NCI-H82 treated with DMSO at 0.1 percent for 48 hours (cell line): Measurements from ENCODE around the gene PNMA6F.
"Not testable (repeated sequence)": the region's sequence is repeated elsewhere in the genome, so short reads cannot be mapped to it uniquely, and the experiment has no call there.

Source experiments
- DNase-seq: peaks from one replicate; lab custom pipeline; 2025; ENCODE audit not compliant: unreplicated experiment; lab: John Stamatoyannopoulos, UW

PNMA6F gene

DNA sequence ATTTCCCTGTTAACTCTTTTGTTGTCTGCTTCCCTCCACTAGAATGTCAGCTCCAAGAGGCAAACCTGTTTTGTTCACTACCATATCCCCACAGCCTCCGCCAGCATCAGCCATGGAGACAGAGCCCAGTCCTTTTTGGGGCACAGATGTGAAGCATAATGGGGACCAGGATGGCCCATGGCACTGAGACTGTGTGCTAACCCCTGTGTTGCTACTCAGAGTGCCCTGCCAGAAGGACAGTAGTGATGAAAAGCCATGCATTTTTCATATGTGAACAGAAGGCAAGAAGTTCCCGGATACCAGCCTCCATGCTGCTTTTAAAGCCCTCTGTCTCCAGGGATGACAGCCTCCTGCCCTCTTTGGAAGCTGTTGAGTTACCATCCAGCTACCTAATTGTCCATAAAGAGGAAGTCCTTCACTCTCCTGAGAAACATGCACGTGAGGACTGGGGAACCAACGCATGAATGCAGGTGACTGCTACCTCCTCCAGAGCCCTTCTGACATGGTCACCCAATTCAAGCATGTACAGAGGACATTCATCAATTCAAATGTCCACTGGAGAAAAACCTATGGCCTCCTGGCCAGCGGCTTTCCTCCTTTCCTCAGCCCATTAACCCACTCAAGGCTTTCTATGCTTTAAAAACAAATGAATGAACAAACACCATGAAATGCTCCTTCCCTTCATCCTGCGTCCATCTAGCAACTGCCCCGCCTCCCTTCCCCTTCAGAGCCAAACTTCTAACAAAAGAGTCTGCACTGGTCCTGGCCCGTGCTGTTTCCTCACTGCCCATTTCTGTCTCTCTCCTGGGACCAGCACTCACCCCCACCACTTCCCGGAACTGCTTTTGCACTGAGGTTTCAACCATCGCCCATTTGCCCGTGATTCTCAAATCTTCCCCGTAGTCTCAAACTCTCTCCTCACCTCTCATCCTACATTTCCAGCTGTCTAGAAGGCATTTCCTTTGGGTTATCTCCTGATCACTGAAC, 18.0 kb downstream of the PNMA6F start:
- DNase-seq: no peak

DNA sequence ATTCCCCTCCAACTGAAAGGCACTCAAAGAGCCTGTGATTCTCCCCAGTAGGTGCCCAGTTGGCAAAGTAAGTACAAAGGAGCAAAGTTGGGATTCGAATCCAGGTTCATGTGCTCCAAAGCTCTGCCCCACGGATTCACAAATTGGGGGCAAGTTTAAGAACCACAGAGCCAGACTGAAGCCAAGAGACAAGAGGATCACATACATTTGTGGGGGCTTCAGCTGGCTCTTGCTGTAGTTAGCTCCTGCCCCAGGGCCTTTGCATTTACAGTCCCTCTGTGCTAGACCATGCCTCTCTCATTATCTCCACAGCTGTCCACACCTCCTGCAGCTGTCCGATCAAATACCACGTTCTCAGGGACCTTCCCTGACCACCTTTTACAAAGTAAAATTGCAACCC, 18.8 kb downstream of the PNMA6F start:
- DNase-seq: no peak

DNA sequence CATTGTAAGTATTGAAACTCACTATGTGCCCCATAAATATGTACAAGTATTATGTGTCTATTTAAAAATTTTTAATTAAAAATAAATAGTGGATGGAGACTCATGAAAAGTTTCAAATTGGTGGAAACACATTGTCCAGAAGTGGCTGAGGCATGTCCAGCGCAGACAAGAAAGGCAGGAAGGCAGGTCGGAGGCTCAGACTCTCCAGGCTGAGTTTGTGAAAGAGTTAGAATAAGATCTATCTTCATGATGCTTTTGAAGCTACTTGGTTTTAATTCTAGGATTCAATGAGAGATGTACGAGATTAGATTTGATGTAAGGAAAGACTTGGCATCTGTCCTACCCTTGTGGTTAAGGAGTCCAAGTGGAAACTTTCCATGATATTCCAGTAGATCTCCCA, 19.8 kb downstream of the PNMA6F start:
- no peak for DNase-seq

DNA sequence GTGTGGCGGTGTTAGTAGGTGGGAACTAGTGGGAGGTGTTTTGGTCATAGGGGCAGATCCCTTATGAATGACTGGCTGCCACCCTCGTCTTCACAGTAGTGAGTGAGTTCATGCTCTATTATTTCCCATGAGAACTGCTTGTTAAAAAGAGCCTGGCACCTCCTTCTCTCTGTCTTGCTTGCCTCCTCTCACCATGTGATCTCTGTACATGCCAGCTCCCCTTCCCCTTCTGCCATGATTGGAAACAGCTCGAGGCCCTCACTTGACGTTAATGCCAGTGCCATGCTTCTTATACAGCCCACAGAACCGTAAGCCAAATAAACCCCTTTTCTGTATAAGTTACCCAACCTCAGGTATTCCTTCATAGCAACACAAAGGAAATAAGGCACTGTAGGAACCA, 21.7 kb downstream of the PNMA6F start:
- DNase-seq: no peak

DNA sequence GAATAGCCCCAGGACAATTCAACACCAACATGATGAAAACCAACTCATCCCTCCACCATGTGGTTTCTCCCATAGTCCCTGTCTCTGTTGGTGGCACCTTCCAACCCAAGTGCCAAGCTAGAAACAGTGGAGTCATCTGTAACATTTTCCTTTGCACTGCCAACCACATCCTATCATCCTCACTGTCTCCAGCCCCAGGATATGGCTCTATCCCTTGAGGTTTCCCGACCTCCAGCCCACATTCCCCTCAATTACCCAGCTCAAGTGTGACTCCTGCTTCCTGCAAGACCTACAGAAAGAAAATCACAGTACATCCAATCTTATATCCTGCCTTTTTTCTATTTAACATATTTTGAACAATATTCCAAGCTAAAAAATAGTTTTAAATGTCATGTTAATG, 24.2 kb downstream of the PNMA6F start:
- DNase-seq: no peak

DNA sequence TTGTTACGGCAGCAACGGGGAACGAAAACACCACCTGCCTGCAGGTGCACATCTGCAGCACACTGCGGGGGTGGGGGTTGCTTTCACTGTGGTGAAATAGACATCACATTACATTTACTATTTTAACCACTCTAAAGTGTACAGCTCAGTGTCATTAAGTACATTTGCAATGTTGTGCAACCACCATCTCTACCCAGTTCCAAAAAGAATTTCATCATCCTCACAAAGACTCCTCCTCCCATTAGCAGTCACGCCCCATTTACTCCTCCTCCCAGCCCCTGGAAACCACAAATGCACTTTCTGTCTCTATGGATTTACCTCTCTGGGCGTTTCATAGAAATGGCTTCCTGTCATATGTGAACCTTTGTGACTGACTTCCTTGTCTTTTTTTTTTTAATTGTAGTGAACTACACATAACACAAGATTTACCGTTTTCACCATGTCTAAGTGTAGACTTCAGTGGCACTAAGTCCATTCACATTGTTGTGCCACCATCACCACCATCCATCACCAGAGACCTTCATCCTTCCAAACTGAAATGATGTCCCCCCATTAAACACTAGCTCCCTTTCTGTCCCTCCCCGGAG, 28.0 kb downstream of the PNMA6F start:
- not testable (repeated sequence) for DNase-seq

DNA sequence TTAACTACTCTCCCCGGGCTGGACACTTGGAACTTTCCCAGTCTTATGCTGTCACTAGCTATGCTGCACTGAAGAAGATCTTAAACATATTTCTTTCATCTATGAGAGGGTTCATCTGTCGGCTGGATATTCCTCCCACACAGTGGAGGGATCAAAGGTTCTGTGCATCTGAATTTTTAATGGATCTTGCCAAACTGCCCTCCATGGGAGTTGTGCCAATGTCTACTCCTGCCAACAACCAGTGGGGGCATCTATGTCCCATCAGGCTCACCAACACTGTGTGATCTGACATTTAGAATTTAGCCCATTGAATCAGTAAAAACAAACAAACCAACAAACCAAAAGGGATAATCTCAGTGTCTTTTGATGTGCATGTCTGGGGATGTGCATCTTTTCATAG, 32.8 kb downstream of the PNMA6F start:
- not testable (repeated sequence) for DNase-seq

DNA sequence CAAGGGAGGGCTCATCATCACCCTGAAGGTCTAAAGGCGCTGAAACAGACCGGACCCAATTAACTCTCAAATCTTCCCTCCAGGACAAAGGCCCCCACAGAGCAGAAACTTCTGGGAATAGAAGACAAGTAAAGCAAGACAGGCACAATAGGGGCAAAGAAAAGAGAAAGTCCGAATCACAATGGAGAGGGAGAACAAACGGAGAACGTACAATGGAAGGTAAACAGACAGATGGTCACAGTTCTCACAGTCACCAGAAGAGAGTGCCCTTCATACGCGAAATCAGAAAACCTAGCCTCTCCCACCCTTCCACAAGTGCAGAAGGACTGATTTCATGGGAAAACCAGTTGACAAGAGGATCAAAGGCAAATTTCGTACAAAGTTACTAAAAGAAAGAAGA, 35.9 kb downstream of the PNMA6F start:
- DNase-seq: not testable (repeated sequence)

DNA sequence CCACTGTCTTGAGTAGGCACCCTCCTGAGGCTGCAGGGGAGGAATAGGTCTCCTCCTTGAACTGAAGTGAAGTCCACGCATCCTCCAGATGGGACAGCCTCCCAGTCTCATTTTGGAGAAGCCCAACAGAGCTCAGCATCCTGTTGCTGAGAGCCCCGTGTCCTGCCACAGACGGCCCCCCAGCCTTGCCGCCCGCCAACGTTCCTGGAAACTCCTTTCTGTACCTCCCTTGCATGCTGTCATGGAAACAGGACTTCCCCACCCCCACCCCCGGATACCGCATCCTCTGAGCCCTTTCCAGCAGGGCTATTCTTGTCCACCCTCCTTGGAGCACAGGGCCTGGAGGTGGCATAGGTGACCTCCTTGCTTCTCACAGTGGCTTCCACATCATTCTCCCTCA, 37.6 kb downstream of the PNMA6F start:
- not testable (repeated sequence) for DNase-seq

DNA sequence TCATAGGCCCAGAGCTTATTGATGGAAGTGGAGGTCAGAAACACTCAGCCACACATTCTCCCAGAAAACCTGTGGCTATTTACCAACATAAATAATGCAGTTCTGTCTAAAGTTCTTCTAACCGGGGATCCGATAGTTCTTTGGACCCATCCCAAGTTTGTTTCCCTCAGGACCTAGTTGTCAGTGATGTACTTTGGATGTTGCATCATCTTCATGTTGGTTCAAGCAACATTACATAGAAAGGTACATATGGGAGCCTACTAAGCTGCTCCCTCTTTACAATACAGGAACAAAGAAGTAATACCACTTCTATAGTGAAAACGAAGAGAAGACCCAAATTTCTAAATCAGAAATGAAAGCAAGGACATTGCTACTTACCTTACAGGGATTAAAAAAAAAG, 39.8 kb downstream of the PNMA6F start:
- not testable (repeated sequence) for DNase-seq

DNA sequence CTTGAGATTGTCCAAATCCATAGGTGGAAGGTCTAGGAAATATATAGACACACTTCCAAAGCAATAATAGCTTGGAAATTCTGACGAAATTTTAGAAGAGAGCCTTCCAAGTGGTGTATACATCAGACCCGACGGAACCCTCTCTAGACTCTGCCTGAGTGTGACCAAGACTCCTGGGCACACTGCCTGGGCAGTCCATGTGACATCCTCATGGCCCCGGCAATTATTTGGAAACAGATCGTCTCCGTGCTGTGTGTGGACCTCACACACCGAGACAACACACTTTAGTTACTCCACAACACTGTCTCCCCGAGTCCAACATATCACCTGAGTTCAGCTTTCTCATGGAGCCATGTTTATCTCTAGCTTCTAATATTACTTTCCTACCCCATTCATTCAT, 42.3 kb downstream of the PNMA6F start:
- not testable (repeated sequence) for DNase-seq

DNA sequence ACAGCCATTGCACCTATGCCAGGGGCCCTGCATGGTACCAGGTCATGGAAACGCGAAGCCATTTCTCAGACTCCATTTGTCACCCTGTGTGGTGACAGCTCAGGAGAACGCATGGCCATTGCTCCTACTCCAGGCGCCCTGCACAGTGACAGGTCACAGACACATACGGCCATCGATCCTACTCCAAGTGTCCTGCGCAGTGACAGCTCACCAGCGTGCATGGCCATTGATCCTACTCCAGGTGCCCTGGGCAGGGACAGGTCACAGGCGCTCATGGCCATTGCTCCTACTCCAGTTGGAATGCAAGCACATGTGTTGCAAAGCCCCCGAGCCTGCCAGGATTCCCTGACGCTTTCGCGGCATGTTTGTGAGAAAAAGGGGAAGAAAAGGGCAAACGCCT, 45.5 kb downstream of the PNMA6F start:
- not testable (repeated sequence) for DNase-seq

DNA sequence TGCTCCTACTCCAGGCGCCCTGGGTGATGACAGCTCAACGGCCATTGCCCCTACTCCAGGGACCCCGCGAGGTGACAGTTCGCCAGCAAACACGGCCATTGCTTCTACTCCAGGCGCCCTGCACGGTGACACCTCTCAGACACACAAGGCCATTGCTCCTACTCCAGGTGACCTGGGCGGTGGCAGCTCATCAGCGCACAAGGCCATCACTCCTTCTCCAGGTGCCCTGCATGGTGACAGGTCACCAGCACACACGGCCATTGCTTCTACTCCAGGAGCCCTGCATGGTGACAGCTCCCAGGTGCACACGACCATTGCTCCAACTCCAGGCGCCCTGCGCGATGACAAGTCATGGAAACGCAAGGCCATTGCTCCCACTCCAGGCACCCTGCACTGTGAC, 46.1 kb downstream of the PNMA6F start:
- not testable (repeated sequence) for DNase-seq

DNA sequence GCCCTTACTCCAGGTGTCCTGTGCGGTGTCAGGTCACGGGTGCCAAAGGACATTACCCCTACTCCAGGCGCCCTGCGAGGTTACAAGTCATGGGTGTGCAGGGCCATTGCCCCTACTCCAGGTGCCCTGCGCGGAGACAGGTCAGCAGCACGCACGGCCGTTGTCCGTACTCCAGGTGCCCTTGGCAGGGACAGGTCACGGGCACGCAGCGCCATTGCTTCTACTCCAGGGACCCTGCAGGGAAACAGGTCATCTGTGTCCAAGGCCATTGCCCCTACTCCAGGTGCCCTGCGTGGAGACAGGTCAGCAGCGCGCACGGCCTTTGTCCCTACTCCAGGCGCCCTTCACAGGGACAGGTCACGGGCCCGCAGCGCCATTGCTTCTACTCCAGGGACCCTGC, 49.0 kb downstream of the PNMA6F start:
- not testable (repeated sequence) for DNase-seq

DNA sequence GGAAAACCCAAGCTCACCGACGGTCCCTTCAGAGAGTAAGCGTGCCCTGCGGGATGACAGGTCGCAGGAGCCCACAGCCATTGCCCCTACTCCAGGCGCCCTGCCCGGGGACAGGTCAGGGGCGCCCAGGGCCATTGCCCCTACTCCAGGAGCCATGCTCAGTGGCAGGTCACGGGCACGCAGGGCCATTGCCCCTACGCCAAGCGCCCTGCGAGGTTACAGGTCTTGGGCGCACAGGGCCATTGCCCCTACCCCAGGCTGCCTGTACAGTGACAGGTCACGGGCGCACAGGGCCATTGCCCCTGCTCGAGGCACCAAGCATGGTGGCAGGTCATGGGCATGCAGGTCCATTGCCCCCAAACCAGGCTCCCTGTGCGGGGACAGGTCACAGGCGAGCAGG, 49.5 kb downstream of the PNMA6F start:
- not testable (repeated sequence) for DNase-seq
